Esophagus squamous epithelium (tissue), 4 donors: ENCODE measurements around the gene PKM.

Experiments used
- POLR2A ChIP-seq, 4 donors: fragments of 450-650 bp; IDR thresholded peaks; one replicate each; pipeline ENCODE4 v1.6.1; 2017; ENCODE audit warnings: antibody characterized with exemption in 4 of 4, mild to moderate bottlenecking in 4 of 4, moderate library complexity in 3 of 4
- TF ChIP-seq, protein P1 (sequence below), 6 experiments: fragments of 450-650 bp in 4 of 6; fragments of 200-600 bp in 2 of 6; sonication (generic) in 2 of 6; IDR thresholded peaks; one replicate each; pipeline ENCODE4 v1.5.1; 2016 to 2019; ENCODE audit warnings: antibody characterized with exemption in 6 of 6, mild to moderate bottlenecking in 4 of 6, moderate library complexity in 4 of 6

DNA sequence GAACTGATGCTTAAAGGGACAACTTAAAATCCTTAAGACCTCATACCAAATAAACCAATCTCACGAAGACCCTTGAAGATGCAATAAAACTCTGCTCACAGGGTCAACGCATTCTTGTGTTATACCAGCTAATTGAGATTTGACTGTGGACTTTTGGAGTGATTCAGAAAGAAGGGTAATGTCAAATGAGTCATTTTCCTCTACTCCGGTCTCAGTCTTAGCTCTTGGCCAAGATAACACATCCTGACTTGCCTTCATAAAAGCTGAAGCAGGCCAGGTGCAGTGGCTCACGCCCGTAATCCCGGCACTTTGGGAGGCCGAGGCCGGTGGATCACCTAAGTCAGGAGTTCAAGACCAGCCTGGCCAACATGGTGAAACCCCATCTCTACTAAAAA lies 3.8 kb downstream of the PKM start:
- TF ChIP-seq, protein P1, sequence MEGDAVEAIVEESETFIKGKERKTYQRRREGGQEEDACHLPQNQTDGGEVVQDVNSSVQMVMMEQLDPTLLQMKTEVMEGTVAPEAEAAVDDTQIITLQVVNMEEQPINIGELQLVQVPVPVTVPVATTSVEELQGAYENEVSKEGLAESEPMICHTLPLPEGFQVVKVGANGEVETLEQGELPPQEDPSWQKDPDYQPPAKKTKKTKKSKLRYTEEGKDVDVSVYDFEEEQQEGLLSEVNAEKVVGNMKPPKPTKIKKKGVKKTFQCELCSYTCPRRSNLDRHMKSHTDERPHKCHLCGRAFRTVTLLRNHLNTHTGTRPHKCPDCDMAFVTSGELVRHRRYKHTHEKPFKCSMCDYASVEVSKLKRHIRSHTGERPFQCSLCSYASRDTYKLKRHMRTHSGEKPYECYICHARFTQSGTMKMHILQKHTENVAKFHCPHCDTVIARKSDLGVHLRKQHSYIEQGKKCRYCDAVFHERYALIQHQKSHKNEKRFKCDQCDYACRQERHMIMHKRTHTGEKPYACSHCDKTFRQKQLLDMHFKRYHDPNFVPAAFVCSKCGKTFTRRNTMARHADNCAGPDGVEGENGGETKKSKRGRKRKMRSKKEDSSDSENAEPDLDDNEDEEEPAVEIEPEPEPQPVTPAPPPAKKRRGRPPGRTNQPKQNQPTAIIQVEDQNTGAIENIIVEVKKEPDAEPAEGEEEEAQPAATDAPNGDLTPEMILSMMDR (IDR thresholded peaks at IDR 0.05): no peak
- no peak for TF ChIP-seq POLR2A (IDR thresholded peaks at IDR 0.05)
